Heart right ventricle (tissue), 16 donors: ENCODE measurements around the gene NAPB. TPM values are rescaled to one million over a fixed set of nuclear protein-coding genes. Genes with fewer than 3 reads are reported as not detected.

ENCODE experiments used
- ATAC-seq, 8 donors: fragments of 200-7000 bp; cut with Tn5 transposase; one replicate each; pipeline ENCODE4 v1.9.1; 2020; ENCODE audit warnings: mild to moderate bottlenecking in 8 of 8, moderate library complexity in 8 of 8, moderate number of reproducible peaks in 1 of 8
- DNase-seq, 2 donors: peaks; one replicate each; pipeline ENCODE4 v3.0.0-alpha.2; 2020
- H3K27ac ChIP-seq, 10 donors: fragments of 200-600 bp; sonication (generic) in 2 of 10; one replicate each; pipeline versions ENCODE4 v1.5.0 to v1.8.0; 2020 to 2022; ENCODE audit warnings: mild to moderate bottlenecking in 3 of 10
- H3K27me3 ChIP-seq, 7 donors: fragments of 200-600 bp; one replicate each; pipeline ENCODE4 v1.8.0; 2021 to 2022; ENCODE audit warnings: mild to moderate bottlenecking in 2 of 7
- H3K36me3 ChIP-seq, 9 donors: fragments of 200-600 bp; sonication (generic) in 1 of 9; one replicate each; pipeline versions ENCODE4 v1.5.0 to v1.8.0; 2020 to 2022; ENCODE audit warnings: mild to moderate bottlenecking in 2 of 9
- H3K4me1 ChIP-seq, 9 donors: fragments of 200-600 bp; sonication (generic) in 1 of 9; one replicate each; pipeline versions ENCODE4 v1.5.0 to v1.8.0; 2020 to 2022; ENCODE audit warnings: mild to moderate bottlenecking in 4 of 9
- H3K4me3 ChIP-seq, 10 donors: fragments of 200-600 bp; sonication (generic) in 2 of 10; one replicate each; pipeline versions ENCODE4 v1.5.0 to v1.8.0; 2020 to 2022; ENCODE audit warnings: mild to moderate bottlenecking in 7 of 10, moderate library complexity in 2 of 10
- H3K9me3 ChIP-seq, 11 donors: fragments of 200-600 bp in 10 of 11; sonication (generic) in 2 of 11; one replicate each; pipeline versions ENCODE4 v1.5.0 to v1.8.0; 2013 to 2022; ENCODE audit warnings: mild to moderate bottlenecking in 2 of 11, control low read depth in 1 of 11, moderate library complexity in 1 of 11
- WGBS, 2 donors: extraction: QIAGEN DNeasy Blood & Tissue Kit; methylation state at CpG; one replicate each; pipeline ENCODE4 v1.1.7; 2013; ENCODE audit warnings: inconsistent platforms in 1 of 2; 5-methylcytosine and 5-hydroxymethylcytosine counted together
- intact Hi-C, 10 donors: fragments of 100-400 bp; cut with DNase I; formaldehyde crosslinking; loops; one replicate each; pipeline versions ENCODE4 v1.11.1 to v1.14.2; 2022
- polyA plus RNA-seq, 2 donors: library from polyadenylated mRNA; stranded (reverse); fragments of 200-250 nt; gene quantifications; one replicate each; pipeline ENCODE4 v1.2.3, GENCODE V29; 2013
- total RNA-seq, 10 donors: library from RNA; stranded (reverse); fragmentation: NEBNext Ultra II Directional in 3 of 10; extraction: Animal tissue kit (Norgen Biotek cat#: 25700) in 3 of 10; gene quantifications; one replicate each; pipeline versions ENCODE4 v1.2.1 to v1.2.4, GENCODE V29; 2021 to 2023
- TF ChIP-seq, protein P1 (sequence below), 9 donors: fragments of 200-600 bp; sonication (generic) in 2 of 9; IDR thresholded peaks; one replicate each; pipeline versions ENCODE4 v1.5.0 to v1.8.0; 2021 to 2022; ENCODE audit warnings: antibody characterized with exemption in 9 of 9, mild to moderate bottlenecking in 5 of 9, moderate library complexity in 1 of 9
- donor health status: Arrhythmogenic right ventricular cardiomyopathy.
- donor health status: ischemic (EF 13 %, LVEDD 7.1; RV severe dilation, severe dysfunction).
- donor health status: healthy with polysubstance abuse.
- donor health status: DM: no; HTN: yes; CAD: no.
- donor health status: DM: no; HTN: no; CAD: no.
- donor health status: ischemic (EF 25% LVEDD 6.9; RV normal size, moderate dysfunction).
- donor health status: ischemic (EF 25% LVEDD 5.7; RV mildly dilated, moderate dysfunction).
- donor health status: healthy.
- donor health status: DM: yes; HTN: yes; CAD: no.
- donor health status: Ischemic cardiomyopathy.
- donor health status: ischemic (EF 35%, LVEDD 5.7; RV mildly dilated, moderate dysfunction).
- donor health status: nonischemic (EF 11% LVEDD 7.7; RV severe dilation, severe dysfunction).
- donor health status: DM: yes; HTN: yes; CAD: no.
- donor health status: PGD.
- donor health status: ischemic (EF 29% LVEDD 5.4; RV normal size, mild dysfunction).
- donor health status: nonischemic (EF 23%, LVEDD 6.1; RV moderate dilation, normal function).

NAPB gene
- total and polyA plus RNA-seq, 12 donors: 2.1 to 7.2 (median 5.9) TPM

DNA sequence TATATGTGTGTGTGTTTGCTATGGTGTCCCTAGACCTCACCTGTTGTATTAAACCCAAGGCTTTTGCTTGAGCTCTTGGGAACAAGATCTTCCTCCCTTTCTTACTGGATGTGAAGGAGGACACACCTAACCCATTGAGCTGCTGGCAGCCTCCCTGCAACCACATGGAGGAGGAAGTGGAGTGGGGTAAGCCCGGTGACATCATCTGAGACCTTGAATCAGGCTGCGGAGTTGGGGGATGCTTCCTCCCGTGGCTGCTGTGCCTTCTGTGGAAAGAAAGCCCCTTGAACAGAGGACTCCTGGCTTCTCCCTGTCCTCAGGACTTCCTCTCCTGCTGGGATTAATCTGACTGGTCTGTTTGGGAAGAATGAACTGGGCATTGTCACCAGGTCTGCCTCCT lies 28.1 kb upstream of the NAPB start:
- H3K27me3 ChIP-seq: peaks cover 0 to 30% (median 12%) of the 10 kb centered on the region in 7 donors
- WGBS, 2 donors: 35 to 54% methylated on average over 3 of the region's 3 CpGs
- peaks cover 0 to 5% (median 0%) of the 10 kb centered on the region in 9 donors for H3K4me1 ChIP-seq
- intact Hi-C loops: loop anchor here in 3 of 10 donors (5.0 to 10.0 kb wide), 2 partner anchors 757 to 1105 kb away; no protein-coding TSS in a partner anchor
- H3K27ac ChIP-seq: no peak overlapping the region
- TF ChIP-seq, protein P1, sequence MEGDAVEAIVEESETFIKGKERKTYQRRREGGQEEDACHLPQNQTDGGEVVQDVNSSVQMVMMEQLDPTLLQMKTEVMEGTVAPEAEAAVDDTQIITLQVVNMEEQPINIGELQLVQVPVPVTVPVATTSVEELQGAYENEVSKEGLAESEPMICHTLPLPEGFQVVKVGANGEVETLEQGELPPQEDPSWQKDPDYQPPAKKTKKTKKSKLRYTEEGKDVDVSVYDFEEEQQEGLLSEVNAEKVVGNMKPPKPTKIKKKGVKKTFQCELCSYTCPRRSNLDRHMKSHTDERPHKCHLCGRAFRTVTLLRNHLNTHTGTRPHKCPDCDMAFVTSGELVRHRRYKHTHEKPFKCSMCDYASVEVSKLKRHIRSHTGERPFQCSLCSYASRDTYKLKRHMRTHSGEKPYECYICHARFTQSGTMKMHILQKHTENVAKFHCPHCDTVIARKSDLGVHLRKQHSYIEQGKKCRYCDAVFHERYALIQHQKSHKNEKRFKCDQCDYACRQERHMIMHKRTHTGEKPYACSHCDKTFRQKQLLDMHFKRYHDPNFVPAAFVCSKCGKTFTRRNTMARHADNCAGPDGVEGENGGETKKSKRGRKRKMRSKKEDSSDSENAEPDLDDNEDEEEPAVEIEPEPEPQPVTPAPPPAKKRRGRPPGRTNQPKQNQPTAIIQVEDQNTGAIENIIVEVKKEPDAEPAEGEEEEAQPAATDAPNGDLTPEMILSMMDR (IDR thresholded peaks at IDR 0.05): no peak
- H3K9me3 ChIP-seq: no peaks in the 10 kb centered on the region
- H3K4me3 ChIP-seq: no peak overlapping the region
- ATAC-seq (no peak), DNase-seq (no peak)
- H3K36me3 ChIP-seq: no peaks in the 10 kb centered on the region

DNA sequence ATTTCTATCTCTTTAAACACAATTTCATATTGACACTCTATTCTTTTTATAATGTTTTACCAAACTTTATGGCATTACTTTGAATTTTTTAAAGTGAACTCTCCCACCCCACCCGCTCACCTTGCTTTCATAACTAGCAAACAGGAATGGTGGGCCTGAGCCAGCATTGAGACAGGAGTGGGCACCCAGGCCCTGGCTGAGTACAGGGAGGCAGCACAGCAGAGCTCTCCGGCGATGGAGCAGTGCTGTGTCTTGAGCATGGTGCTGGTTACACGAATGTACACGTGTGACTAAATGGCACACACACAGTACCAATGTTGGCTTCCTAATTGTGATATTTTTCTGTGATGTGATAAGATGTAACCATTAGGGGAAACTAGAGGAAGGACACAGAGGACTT lies 26.9 kb upstream of the NAPB start:
- Histone ChIP-seq H3K4me1 (peaks cover 0 to 5% (median 0%) of the 10 kb centered on the region in 9 donors), H3K36me3 (no peaks in the 10 kb centered on the region), H3K9me3 (no peaks in the 10 kb centered on the region), H3K27ac (no peak overlapping the region), H3K4me3 (no peak overlapping the region), H3K27me3 (peaks cover 0 to 19% (median 4%) of the 10 kb centered on the region in 7 donors)
- intact Hi-C loops: loop anchor here in 3 of 10 donors (5.0 to 10.0 kb wide), 2 partner anchors 756 to 1103 kb away; no protein-coding TSS in a partner anchor
- TF ChIP-seq, protein P1 (IDR thresholded peaks at IDR 0.05): no peak
- DNase-seq: no peak
- no peak for ATAC-seq
- WGBS, 2 donors: 90 to 92% methylated on average over 5 of the region's 5 CpGs

DNA sequence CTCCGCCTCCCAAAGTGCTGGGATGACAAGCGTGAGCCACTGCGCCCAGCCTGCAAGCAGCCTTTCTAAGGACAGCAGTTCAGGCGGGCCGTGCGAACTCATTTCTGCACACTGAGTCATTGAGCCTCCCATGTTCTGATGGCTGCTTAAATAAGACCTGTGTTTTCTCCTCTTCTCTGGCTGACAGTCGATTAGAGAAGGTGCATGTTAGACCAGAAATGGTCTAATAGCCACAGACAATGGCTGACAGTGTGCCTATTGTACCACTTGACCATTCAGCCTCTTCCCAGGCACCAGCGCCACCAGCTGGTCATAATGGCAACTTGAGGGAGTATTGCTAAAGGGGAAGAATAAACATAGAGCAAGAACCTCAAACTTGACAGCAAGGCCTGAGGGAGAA lies 25.2 kb upstream of the NAPB start:
- Histone ChIP-seq H3K9me3 (no peaks in the 10 kb centered on the region), H3K4me3 (no peak overlapping the region), H3K4me1 (peaks cover 0 to 5% (median 0%) of the 10 kb centered on the region in 9 donors), H3K27me3 (peaks cover 0 to 9% (median 0%) of the 10 kb centered on the region in 7 donors), H3K27ac (no peak overlapping the region), H3K36me3 (no peaks in the 10 kb centered on the region)
- ATAC-seq: peak; percentile 53 to 83 (median 66)
- 70 to 76% methylated on average over 8 of the region's 8 CpGs for WGBS, 2 donors
- TF ChIP-seq, protein P1 (IDR thresholded peaks at IDR 0.05): peak; percentile 31 to 66 (median 58)
- intact Hi-C loops: loop anchor here in 3 of 10 donors (1.0 to 10.0 kb wide), 3 partner anchors 97 to 1102 kb away; no protein-coding TSS in a partner anchor
- peak; percentile 43 to 49 for DNase-seq

DNA sequence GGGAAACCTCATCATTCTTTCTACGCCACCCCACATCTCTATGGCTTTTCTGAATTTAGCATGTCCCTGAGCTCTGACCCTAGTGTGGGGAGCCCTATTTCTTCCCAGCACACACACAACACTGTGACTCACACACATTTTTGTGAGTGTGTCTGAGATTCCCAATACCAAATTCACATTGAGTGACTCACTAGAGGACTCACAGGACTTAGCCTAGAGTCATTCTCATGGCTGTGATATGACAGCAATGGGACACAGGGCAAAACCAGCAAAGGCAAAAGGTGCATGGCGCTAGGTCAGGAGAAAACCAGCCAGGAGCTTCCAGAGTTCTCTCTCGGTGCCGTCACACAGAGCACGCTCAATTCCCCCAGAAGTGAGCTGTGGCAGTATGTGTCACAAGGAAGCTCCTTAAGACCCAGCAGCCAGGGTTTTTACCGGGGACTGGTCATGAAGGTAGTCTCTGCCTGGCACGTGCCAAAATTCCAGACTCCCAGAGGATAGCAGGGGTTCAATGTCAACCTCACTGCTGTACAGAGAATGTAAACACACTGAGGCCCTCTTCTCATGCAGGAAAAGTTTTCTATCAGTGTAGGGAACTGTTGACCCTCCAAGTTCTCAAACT lies 24.4 kb upstream of the NAPB start:
- intact Hi-C loops: loop anchor here in 4 of 10 donors (1.0 to 10.0 kb wide), 4 partner anchors 96 to 1101 kb away; no protein-coding TSS in a partner anchor
- Histone ChIP-seq H3K9me3 (no peaks in the 10 kb centered on the region), H3K4me3 (no peak overlapping the region), H3K27me3 (peaks cover 0 to 3% (median 0%) of the 10 kb centered on the region in 7 donors), H3K27ac (no peak overlapping the region), H3K36me3 (no peaks in the 10 kb centered on the region), H3K4me1 (peaks cover 0 to 5% (median 0%) of the 10 kb centered on the region in 9 donors)
- 88% methylated on average over 7 of the region's 7 CpGs for whole genome bisulfite sequencing, 2 donors
- no peak for ATAC-seq
- DNase-seq: no peak
- TF ChIP-seq, protein P1 (IDR thresholded peaks at IDR 0.05): no peak
